ENCODE results near the gene KRT9. TPM values are rescaled to one million over a fixed set of nuclear protein-coding genes. Genes with fewer than 3 reads are reported as not detected.

Gene KRT9
- total and polyA plus RNA-seq, 10 of the 15 experiments (the other 5 are each of a cell fraction or from before 2014, with no cell fraction given): not detected

GRCh38 chr17:41539979-41540701 lies 31.7 kb downstream of the KRT9 start:
- Histone ChIP-seq H2AFZ (ENCODE audit: control insufficient read depth, low read depth, low read length) (no peak overlapping the region), H3K27ac (ENCODE audit: control insufficient read depth, insufficient read depth) (no peak overlapping the region), H3K79me2 (ENCODE audit: control insufficient read depth, insufficient read depth, low read length) (no peaks in the 10 kb centered on the region), H3K9ac (ENCODE audit: control insufficient read depth, insufficient read depth, low read length) (no peak overlapping the region), H3K9me3 (replicated peaks; ENCODE audit: control insufficient read depth, insufficient read depth, low read length) (no peaks in the 10 kb centered on the region), H3K4me2 (ENCODE audit: control insufficient read depth, insufficient read depth) (no peak overlapping the region), H3K36me3 (ENCODE audit: control insufficient read depth in 2 of 2, insufficient read depth in 2 of 2, low read length in 1 of 2) (no peaks in the 10 kb centered on the region), H4K20me1 (ENCODE audit: control insufficient read depth, insufficient read depth) (no peaks in the 10 kb centered on the region), H3K4me3 (no peak overlapping the region), H3K4me1 (ENCODE audit: control insufficient read depth, insufficient read depth, low read length) (no peaks in the 10 kb centered on the region), H3K27me3 (replicated peaks in 1 of 2; ENCODE audit: control insufficient read depth in 2 of 2, insufficient read depth in 2 of 2, low read length in 1 of 2) (peaks cover 0 to 2% of the 10 kb centered on the region in 2 experiments; a peak in 2 of 4 replicates)
- BruUV-seq (replicated peaks): no TSS peak
- WGBS (ENCODE audit: insufficient coverage, insufficient replicate concordance, low lambda C conversion rate, missing lambda C conversion rate): 6% methylated on average over 7 of the region's 7 CpGs
- no peak for FAIRE-seq
- peak; percentile 52 for TF ChIP-seq BCL3 (IDR thresholded peaks at IDR 0.05; ENCODE audit: borderline replicate concordance, insufficient read depth, low read depth, low read length, poor library complexity, severe bottlenecking)
- TF ChIP-seq MYC (IDR thresholded peaks at IDR 0.05; ENCODE audit: insufficient read depth, insufficient read length, insufficient replicate concordance, low read length, severe bottlenecking): no peak
- ChIA-PET SMC1A (ENCODE audit: uncharacterized antibody, unreplicated experiment) (interaction anchor here (0.6 kb wide), 1 partner anchor 37 kb away, joined by 3 read pairs; no protein-coding TSS in a partner anchor), CTCF (interaction anchor here (1.5 to 2.1 kb wide), 2 partner anchors 9 to 123 kb away, joined by 3 to 9 read pairs; no protein-coding TSS in a partner anchor), RAD21 (ENCODE audit: unreplicated experiment) (no interaction called here), POLR2A (no interaction called here)
- intact Hi-C loops (cut with micrococcal nuclease; ENCODE audit: unreplicated experiment) (no loop called here), in situ Hi-C loops (cut with MboI) (no loop called here)
- no peak for DNase-seq (ENCODE audit: low read depth, low spot score)
- ATAC-seq: no peak

- no TSS peak for BruUV-seq (replicated peaks)
- in situ Hi-C loops (cut with MboI): no loop called here
- H3K9me3 ChIP-seq (replicated peaks; ENCODE audit: control insufficient read depth, insufficient read depth, low read length): no peaks in the 10 kb centered on the region
- no peaks in the 10 kb centered on the region for H3K79me2 ChIP-seq (ENCODE audit: control insufficient read depth, insufficient read depth, low read length)
- intact Hi-C loops (cut with micrococcal nuclease; ENCODE audit: unreplicated experiment): no loop called here
- H3K36me3 ChIP-seq (ENCODE audit: control insufficient read depth in 2 of 2, insufficient read depth in 2 of 2, low read length in 1 of 2): no peaks in the 10 kb centered on the region
- H3K4me1 ChIP-seq (ENCODE audit: control insufficient read depth, insufficient read depth, low read length): no peaks in the 10 kb centered on the region
- 10% methylated on average over 5 of the region's 5 CpGs for WGBS (ENCODE audit: insufficient coverage, insufficient replicate concordance, low lambda C conversion rate, missing lambda C conversion rate)
- RAD21 ChIA-PET (ENCODE audit: unreplicated experiment): no interaction called here
- POLR2A ChIA-PET: no interaction called here
- H2AFZ ChIP-seq (ENCODE audit: control insufficient read depth, low read depth, low read length): no peak overlapping the region
- H3K4me2 ChIP-seq (ENCODE audit: control insufficient read depth, insufficient read depth): no peak overlapping the region
- peaks cover 0 to 2% of the 10 kb centered on the region in 2 experiments; a peak in 2 of 4 replicates for H3K27me3 ChIP-seq (replicated peaks in 1 of 2; ENCODE audit: control insufficient read depth in 2 of 2, insufficient read depth in 2 of 2, low read length in 1 of 2)
- CTCF ChIA-PET: interaction anchor here (1.5 to 2.1 kb wide), 2 partner anchors 10 to 124 kb away, joined by 3 to 9 read pairs; no protein-coding TSS in a partner anchor
- DNase-seq (ENCODE audit: low read depth, low spot score) (no peak), FAIRE-seq (no peak), ATAC-seq (no peak)
- SMC1A ChIA-PET (ENCODE audit: uncharacterized antibody, unreplicated experiment): no interaction called here
- H3K4me3 ChIP-seq: no peak overlapping the region
- no peaks in the 10 kb centered on the region for H4K20me1 ChIP-seq (ENCODE audit: control insufficient read depth, insufficient read depth)
- H3K27ac ChIP-seq (ENCODE audit: control insufficient read depth, insufficient read depth): no peak overlapping the region
- H3K9ac ChIP-seq (ENCODE audit: control insufficient read depth, insufficient read depth, low read length): no peak overlapping the region
- no peak for TF ChIP-seq MLLT1 (IDR thresholded peaks at IDR 0.05)
- TF ChIP-seq RFX5 (IDR thresholded peaks at IDR 0.05; ENCODE audit: low read depth, low read length): no peak
- no peak for TF ChIP-seq YBX1 (IDR thresholded peaks at IDR 0.05)
- no peak for TF ChIP-seq SUPT20H (IDR thresholded peaks at IDR 0.05; ENCODE audit: borderline replicate concordance, control insufficient read depth, low read depth, low read length)
- TF ChIP-seq PAX5 (IDR thresholded peaks at IDR 0.05; ENCODE audit: borderline replicate concordance, low read depth, low read length): no peak
- no peak for TF ChIP-seq LARP7 (IDR thresholded peaks at IDR 0.05)
- TF ChIP-seq ASH2L (IDR thresholded peaks at IDR 0.05; ENCODE audit: borderline replicate concordance, low read depth): no peak
- TF ChIP-seq ZSCAN29 (IDR thresholded peaks at IDR 0.05): no peak
- no peak for TF ChIP-seq MTA2 (IDR thresholded peaks at IDR 0.05; ENCODE audit: low read depth)
- no peak for TF ChIP-seq GATAD2B (conservative IDR thresholded peaks at IDR 0.05; ENCODE audit: low read depth)
- TF ChIP-seq CHD1 (IDR thresholded peaks at IDR 0.05; ENCODE audit: low read depth, low read length): no peak
- TF ChIP-seq BHLHE40 (IDR thresholded peaks at IDR 0.05; ENCODE audit: borderline replicate concordance in 1 of 2, low read depth in 2 of 2, low read length in 1 of 2): no peak
Observed at GRCh38 chr17:41539071-41539492, 32.8 kb downstream of the KRT9 start.
